Skin of body (tissue), 2 donors: ENCODE results near the gene PLA2G4F. TPM values are rescaled to one million over a fixed set of nuclear protein-coding genes. Genes with fewer than 3 reads are reported as not detected.

Source experiments
- DNase-seq: peaks from one replicate; lab custom pipeline; 2025; lab: John Stamatoyannopoulos, UW
- total RNA-seq: library from RNA; depleted of rRNA; stranded (reverse); fragments of >200 nt; gene quantifications from one replicate; pipeline ENCODE4 v1.2.3, GENCODE V29; 2014

PLA2G4F gene
- total RNA-seq, 1 donor from 2014 or later = 6.8 TPM

- DNase-seq = no peak
Observed at GRCh38 chr15:42163947-42164550, 7.6 kb upstream of the PLA2G4F start.

DNA sequence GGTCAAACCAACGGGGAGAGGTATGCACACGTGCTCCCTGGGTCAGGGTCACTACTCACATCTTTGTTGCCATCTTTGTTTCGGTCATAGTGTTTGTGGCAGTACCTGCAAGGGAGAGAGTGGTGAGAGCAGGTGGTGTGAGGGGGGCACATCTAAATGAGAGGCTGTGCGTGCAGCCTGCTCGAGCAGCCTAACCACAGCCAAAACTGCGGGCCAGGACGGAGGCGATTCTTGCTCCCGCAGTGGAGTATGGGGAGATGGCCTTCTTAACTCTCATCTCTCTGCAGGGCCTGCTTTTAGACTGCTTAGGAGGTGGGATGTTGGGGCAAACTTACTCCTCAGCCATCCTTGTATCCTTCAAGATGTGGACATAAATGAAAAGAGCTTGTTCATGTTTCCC is 6.9 kb upstream of the PLA2G4F start:
- DNase-seq = no peak

- no peak for DNase-seq
Observed at GRCh38 chr15:42160136-42160535, 3.7 kb upstream of the PLA2G4F start.

- DNase-seq = no peak
Observed at GRCh38 chr15:42159381-42160015, 3.1 kb upstream of the PLA2G4F start.

DNA sequence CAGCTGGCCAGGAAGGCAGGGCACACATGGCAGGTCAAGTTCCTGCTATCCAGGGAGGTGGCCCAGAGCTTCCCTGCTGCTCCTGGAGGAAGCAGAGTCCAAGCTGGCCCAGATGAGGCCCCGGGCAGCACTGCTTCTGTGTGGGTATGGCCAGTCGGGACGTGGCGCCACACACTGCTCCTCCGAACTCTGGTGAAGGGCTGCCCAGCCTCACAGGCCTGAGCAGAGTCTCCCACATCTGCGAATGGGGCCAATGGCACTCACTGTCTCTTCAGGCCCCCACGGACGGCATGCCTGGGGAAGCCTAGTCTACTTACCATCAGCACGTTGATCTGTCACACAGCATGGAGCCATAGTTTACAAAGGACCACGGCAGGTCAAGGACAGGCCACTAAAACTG is 2.5 kb upstream of the PLA2G4F start:
- DNase-seq = no peak

GRCh38 chr15:42157981-42158765 is 1.7 kb upstream of the PLA2G4F start:
- no peak for DNase-seq

DNA sequence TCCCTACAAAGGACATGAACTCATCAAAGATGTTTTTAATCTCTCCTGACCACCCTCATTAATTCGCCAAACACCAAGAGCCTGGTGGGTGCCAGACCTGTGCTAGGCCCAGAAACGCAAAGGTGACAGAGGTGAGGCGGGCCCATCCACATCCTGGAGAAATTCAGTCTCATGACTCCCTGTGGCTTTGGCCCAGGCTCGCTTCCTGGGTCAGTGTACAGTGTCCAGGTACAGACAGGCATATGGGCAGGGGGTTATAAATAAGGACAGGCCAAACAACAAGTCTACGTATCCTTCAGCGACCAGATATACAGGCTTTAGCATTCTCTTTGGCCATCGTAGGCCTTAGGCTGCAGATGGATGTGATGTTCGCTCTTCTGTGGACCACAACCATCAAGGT is 945 bp upstream of the PLA2G4F start:
- DNase-seq = no peak

DNA sequence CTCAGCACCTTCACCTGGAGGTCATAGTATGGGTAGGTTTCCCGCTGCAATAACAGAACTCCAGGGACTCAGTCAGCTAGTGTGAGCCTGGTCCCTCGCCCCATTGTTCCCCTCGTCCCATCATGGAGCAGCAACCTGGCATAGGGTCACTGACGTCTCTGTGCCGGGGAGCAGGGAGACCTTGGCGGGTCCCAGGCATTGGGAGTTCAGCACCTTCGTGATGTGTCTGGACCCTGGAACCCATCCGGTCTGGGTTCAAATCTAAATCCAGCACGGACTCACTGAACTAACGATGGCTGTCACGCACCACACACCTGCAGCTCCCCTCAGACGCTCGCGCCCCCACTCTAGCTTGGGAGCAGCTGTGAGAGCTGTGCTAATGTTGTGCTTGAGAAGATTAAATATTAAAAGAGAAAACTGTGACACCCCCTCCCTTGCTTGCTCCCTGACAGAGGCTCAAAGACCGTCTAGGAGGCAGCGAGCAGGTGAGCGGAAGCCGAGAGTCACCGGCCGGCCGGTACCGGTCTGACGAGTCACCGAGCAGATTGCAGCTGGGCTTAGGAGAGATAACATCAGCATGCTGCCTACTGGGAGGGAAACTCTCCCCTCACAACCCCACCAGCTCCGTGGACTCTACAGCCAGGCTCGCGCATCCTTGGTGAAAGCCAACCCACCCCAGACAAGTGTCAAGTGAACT is 742 bp downstream of the PLA2G4F start:
- no peak for DNase-seq

DNA sequence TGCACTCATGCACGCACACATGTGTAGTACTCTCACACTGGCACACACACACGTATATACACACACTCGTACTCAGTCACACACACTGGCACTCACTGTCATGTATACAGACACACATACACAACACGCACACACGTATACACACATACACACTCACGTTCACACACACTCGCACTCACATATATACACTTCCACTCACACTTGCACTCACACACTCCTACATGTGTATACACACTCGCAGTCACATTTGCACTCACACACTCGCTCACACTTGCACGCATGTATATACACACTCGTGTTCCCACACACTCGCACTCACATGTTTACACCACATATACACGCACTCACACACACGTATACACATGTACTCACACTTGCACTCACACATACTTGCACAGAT is 1.5 kb downstream of the PLA2G4F start:
- DNase-seq = no peak

DNA sequence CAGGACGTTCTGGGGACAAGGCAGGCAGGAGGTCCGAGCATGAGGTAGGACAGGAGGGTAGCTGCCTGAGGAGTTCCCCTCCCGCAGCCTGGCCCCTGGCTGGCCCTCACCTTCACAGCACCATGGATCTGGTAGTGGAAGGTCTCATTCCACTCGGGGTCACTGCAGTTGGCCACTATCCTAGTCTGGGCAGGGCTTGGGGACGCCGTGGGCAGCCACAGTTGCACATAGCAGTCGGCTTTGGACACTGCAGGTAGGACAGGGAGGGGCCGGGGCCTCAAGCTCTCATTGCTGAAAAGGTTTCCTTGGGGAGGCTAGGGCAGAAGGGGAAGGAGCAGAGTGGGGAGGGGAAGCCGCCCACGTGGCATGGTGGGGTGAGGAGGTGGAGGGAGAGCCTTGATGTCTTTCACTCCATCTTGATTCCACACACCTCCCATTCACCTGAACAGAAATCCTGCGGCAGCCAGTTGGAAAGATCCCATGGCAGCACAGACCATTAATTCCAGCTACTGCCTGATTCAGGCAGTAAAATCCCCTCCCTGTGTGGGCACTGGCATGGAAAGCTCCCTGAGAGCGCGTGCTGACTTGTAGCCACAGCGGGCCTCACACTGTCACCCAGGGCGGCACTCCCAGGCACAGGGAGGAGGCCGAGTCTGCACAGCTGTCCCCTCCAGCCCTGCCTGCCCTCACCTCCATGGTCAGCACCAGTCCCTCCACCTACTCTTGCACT is 2.1 kb downstream of the PLA2G4F start:
- no peak for DNase-seq

GRCh38 chr15:42153874-42154211 is 2.6 kb downstream of the PLA2G4F start:
- no peak for DNase-seq

DNA sequence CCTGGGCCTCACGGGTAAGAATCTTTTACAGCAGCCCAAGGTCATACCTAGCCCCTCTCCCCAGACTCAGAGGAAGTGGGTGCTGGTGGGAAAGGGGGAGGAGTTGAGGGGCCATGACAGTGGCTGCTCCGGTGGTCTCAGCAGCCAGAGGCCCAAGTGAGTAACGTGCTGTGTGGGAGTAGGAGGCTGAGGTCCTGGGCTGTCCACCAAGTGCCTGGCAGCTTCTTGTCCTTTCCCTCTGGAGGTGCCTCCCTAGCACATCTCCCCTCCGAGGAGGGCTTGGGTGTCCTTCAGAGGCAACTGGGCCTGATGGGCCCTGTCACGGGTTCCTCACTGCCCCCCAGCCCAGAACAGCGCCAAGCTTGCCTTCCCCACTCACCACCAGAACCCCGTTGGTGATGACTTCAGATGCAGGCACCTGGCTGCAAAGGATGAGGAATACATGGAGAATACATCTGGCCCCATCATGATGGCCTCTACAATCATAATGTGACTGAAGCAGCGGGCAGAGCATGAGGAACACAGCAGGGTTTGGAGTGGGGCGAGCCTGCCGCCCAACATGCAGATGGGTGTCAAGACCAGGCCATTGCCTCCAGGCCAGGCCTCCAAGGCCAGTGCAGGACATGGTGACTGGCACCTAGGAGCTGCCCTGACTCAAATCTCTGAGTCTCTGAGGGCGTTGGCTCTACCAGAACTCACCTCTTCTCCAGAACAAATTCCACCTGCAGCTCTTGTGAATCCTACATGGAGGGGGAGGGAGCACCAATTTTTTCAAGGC is 3.3 kb downstream of the PLA2G4F start:
- no peak for DNase-seq

- no peak for DNase-seq
Observed at GRCh38 chr15:42152196-42152920, 4.1 kb downstream of the PLA2G4F start.

DNA sequence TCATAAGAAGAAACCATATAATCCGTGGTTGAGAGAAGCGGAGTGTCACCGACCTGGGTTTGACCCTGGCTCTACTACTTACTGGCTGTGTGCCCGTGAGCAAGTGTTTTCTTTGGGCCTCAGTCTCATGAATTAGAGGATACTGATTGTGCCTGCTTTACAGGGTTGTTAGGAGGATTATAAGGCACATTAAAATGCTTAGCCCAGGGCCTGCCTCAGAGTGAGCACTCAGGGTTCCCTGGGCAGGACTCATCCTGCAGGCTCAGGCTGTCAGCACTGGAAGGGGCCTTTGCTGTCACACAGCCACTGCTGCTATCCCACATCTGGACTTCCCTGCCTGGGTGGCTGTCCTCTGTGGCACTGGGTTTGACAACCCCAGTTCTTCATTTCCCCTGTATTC is 4.7 kb downstream of the PLA2G4F start:
- DNase-seq = no peak

DNA sequence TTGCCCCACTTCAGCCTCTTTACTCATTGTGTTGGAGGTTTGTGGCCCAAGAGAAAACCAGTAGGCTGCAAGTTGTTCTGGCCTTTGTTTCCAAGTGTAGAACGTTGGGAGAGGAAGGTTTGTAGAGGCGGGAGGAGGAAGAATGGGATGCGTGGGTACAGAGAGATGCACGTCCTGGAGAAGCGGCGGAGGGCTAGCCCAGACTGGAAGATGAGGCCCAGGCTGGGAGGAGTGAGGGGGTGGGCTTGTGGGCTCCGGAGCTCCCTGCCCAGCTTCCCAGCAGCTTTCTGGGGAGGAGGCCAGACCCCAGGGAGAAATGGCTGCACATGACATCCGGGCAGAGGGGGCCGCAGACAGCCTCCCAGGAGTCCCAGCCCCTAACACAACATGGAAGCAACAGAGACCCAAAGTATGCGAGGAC is 5.3 kb downstream of the PLA2G4F start:
- no peak for DNase-seq

GRCh38 chr15:42150219-42150970 is 6.0 kb downstream of the PLA2G4F start:
- no peak for DNase-seq

DNA sequence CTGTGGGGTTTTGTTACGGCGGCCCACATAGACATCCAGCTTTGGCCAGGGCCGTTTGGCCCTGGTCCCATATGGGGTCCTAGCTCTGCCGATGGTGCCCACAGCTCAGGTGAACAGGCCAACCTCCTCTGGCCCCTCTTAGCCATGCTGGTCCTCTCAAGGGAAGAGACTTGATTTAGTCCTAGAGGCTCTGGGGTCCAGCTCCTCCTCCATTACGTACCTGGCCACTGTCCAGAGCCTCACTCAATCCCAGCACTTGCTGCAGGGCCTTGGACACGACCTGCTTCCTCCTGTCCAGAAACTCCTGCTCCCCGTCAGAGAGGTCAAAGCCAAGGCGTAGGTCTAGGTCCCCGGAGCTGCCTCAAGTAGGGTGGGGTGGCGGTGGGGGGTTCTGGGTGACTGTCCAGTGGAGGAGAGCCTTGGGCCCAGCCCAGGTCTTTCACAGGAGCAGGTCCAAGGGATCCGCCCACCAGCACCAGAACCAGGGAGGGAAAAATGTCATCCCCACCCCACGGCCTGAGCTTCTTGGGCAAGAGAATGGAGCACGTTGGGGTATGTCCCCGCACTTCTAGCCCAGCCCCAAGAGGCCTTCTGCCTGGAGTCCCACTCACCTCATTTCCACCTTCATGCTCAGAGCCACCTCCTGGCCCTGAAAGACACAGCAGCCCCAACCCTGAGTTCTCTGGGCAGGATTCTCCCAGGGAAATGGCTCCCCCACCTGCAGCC is 6.8 kb downstream of the PLA2G4F start:
- DNase-seq = no peak

GRCh38 chr15:42148808-42149492 is 7.5 kb downstream of the PLA2G4F start:
- DNase-seq = no peak
